HG02623 (cell line): ENCODE results near the gene MVK.

ENCODE experiments used
- ATAC-seq: cut with Tn5 transposase; IDR thresholded peaks from one replicate; pipeline ENCODE4 v1.9.1; 2021; ENCODE audit warnings: moderate library complexity; ENCODE audit not compliant: unreplicated experiment

MVK gene

DNA sequence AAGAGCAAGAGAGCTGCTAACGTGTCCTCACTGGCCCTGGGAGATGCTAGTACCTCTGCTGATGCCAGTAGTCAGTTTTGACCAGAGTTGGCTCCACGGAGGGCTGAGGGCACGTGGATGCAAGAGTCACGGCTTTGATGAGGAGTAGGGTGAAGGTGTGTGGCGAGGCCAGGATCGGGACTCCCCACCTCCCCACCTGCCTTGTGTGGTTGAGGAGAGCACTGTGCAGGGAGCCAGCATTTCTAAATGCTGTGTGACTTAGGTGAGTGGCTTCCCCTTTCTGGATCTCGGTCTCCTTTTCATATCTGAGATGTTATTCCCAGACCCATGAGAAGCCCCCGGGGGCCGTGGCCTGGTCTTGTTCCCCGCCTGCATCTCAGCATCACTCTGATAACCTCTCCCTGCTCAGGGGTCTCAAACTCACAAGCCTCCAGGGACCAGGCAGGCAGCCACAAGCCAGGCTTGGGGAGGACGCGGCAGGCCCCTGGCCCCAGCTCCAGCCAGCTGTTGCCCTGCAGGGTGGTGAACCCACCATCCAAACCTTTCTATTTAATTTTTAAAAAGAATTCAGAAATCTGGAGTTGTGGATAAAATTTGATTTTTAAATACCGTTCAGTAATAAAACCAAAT is 32.1 kb downstream of the MVK start:
- ATAC-seq, result no peak

DNA sequence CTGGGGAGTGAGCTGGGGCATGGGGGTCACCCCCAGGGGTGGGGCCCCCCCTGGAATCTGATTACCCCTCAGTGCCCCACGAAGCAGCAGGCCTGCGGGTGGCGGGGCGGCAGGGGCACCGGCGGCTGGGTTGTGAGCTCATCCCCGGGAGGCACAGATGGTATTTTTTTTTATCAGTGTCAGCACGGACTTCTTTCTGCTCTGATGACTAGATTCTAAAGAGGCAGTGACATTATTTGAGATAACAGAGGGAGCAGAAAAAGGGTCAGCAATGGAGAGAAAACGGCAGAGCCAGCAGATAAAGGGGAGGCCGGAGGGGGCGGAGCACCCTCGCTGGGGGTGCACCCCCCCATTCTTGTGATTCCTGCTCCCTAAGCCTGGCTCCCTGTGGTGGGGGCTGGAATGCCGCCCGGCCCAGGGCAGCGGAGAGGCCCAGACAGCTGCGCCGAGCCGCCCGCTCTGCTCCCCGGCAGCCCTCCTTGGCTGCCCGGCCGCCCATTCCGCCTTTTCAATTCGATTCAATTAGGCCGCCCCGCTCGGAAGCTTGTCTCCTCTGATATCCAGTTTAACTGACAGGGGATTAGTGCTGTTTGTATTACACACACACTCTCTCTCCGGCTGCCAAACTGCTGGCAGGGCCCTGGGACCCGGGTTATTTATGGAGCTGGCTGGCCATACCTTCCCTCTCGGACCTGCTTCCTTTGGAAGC is 32.9 kb downstream of the MVK start:
- ATAC-seq, result no peak

GRCh38 chr12:109607618-109608017 is 34.0 kb downstream of the MVK start:
- no peak for ATAC-seq

DNA sequence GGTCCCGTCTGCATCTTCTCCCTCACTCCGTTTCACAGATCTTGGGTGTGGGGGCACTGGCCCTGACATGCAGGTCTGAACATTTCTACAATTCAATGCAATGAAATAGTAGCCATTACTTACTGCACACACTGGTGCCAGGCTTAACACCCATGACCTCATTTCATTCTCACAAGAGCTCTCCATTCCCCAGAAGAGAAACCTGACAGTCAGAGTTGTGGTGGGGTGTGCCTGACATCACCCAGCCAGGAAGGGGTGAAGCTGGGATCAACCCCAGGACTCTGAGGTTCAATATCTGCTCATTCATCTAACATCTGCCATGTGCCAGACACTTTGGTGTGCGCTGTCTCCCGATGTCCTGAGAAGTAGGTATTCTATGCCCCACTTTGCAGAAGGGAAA is 34.7 kb downstream of the MVK start:
- ATAC-seq, result no peak

GRCh38 chr12:109608793-109609192 is 35.2 kb downstream of the MVK start:
- no peak for ATAC-seq

GRCh38 chr12:109609342-109609741 is 35.7 kb downstream of the MVK start:
- no peak for ATAC-seq

GRCh38 chr12:109610523-109610922 is 36.9 kb downstream of the MVK start:
- no peak for ATAC-seq

DNA sequence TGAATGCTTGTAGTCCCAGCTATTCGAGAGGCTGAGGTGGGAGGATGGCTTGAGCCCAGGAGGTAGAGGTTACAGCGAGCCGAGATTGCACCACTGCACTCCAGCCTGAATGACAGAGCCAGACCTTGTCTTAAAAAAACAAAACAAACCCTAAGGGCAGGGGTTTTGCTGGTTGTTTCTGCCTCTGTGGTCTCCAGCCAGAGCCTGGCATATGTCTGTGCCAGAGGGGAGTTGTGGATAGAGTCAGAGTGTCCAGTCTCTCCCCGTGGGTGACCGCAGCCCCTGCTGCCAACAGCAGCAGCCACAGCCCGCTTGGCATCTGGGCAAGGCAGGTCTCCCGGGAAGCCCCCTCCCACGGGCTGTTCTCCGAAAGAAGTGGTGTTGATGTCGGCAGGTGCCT is 37.6 kb downstream of the MVK start:
- ATAC-seq, result no peak

GRCh38 chr12:109612003-109612402 is 38.4 kb downstream of the MVK start:
- no peak for ATAC-seq

GRCh38 chr12:109612975-109613502 is 39.4 kb downstream of the MVK start:
- ATAC-seq, result no peak

- ATAC-seq, result no peak
Observed at GRCh38 chr12:109613649-109614455, 40.3 kb downstream of the MVK start.

GRCh38 chr12:109615556-109616229 is 42.1 kb downstream of the MVK start:
- no peak for ATAC-seq

DNA sequence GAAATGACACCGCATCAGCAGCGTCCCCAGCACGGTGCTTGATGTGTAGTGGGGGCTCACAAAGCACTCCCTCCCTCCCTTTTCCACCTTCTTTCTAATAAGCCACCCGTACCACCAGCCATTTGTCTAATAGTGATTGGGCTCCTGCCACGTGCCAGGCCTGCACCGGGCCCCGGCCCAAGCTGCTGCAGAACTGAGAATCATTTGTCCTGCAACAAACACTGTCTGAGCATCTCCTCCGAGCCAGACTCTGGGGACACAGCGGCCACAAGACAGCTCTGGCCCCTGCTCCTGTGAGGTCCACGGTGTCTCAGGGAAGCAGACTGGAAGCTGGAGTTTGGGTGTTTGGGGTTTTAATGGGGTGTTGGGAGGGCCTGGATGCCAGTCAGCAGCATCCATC is 43.9 kb downstream of the MVK start:
- ATAC-seq, result no peak

GRCh38 chr12:109618082-109618481 is 44.5 kb downstream of the MVK start:
- ATAC-seq, result no peak

- ATAC-seq, result no peak
Observed at GRCh38 chr12:109619002-109619604, 45.5 kb downstream of the MVK start.

DNA sequence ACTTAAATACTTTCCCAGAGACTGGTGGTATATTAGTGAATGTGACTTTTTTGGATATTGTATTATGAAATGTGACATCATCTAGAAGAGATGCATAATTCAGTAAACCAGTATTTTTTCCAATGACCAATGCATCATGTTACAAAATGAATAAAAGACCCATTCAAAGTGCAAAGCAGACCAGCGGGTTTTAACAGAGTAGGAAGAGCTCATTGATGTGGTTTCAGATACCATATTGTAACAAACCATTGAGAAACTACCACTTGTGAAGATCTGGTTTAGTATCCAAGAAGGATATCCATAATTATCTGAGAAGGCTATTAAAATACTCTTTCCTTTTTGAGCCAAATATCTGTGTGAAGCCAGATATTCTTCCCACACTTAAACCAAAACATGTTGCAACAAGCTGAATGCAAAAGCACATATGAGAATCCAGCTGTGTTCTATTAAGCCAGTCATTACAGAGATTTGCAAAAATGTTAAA is 47.7 kb downstream of the MVK start:
- ATAC-seq, result no peak

DNA sequence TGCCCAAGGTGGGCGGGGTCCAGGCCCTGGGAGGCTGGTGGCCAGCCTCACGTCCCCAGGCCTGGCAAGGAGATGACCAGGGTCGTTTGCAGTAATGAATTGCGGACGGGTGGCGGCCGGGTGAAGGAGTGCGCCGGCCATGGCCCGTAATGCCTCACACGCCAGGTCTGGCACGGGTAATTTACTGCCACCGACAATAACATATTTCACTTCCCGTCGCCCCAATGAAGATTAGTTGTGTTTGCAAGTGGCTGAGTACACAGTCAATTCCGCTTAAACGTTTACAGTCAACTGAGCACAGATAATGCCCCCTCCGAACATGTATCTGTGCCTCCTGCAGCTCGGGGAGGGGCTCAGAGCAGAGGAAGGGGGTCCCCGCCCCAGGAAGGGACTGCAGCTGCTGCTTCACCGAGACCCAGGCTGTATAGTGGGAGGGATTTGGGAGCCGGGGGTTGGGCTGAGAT is 48.3 kb downstream of the MVK start:
- no peak for ATAC-seq

DNA sequence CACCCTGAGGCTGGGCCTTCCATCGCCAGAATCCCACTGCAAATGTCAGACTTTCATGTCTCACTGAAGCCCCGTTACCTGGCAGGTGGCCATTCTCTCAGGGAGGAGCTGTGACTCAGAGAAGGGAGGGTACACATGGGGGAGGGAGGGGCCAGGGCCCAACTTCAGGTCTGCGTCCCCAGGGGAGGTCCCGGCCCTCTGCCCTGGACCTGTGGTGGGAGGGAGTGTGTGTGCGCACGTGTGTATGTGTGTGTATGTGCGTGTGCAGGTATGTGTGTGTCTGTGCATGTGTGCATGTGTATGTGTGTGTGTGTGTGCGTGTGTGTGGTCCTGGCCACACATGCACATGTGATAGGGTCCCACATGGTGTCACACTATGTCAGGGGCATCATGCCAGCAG is 50.9 kb downstream of the MVK start:
- no peak for ATAC-seq

DNA sequence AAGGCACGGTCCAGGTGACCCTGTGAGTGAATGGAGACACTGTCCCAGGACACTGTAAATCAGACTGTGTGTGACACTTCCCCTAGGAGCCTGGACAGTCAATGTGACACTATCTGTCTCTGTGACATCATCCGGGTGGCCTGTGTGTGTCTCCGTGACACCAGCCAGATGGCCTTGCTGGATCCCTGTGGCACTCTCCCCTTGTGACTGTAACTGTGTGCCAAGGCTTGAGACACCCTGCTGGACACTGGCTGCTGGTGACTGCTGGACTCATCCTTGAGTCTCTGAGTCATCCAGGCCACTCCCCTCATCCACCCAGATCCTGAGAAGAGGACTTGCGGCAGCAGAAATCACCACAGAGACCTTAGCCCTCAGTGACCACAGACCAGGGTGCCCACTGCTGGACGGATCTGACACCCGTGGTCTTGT is 51.6 kb downstream of the MVK start:
- ATAC-seq, result no peak

- ATAC-seq, result no peak
Observed at GRCh38 chr12:109625749-109626377, 52.3 kb downstream of the MVK start.
